ENCODE results near the gene PLPPR1.
"Not testable (repeated sequence)": the region's sequence is repeated elsewhere in the genome, so short reads cannot be mapped to it uniquely, and the experiment has no call there.

DNA sequence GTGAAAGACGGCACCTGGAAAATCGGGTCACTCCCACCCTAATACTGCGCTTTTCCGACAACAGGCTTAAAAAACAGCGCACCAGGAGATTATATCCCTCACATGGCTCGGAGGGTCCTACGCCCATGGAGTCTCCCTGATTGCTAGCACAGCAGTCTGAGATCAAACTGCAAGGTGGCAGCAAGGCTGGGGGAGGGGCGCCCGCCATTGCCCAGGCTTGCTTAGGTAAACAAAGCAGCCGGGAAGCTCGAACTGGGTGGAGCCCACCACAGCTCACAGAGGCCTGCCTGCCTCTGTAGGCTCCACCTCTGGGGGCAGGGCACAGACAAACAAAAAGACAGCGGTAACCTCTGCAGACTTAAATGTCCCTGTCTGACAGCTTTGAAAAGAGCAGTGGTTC is 262.5 kb downstream of the PLPPR1 start:
- TF ChIP-seq, protein P1, sequence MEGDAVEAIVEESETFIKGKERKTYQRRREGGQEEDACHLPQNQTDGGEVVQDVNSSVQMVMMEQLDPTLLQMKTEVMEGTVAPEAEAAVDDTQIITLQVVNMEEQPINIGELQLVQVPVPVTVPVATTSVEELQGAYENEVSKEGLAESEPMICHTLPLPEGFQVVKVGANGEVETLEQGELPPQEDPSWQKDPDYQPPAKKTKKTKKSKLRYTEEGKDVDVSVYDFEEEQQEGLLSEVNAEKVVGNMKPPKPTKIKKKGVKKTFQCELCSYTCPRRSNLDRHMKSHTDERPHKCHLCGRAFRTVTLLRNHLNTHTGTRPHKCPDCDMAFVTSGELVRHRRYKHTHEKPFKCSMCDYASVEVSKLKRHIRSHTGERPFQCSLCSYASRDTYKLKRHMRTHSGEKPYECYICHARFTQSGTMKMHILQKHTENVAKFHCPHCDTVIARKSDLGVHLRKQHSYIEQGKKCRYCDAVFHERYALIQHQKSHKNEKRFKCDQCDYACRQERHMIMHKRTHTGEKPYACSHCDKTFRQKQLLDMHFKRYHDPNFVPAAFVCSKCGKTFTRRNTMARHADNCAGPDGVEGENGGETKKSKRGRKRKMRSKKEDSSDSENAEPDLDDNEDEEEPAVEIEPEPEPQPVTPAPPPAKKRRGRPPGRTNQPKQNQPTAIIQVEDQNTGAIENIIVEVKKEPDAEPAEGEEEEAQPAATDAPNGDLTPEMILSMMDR (IDR thresholded peaks at IDR 0.05 in 2 of 3, conservative IDR thresholded peaks at IDR 0.05 in 1 of 3; ENCODE audit: borderline replicate concordance in 1 of 3, insufficient read depth in 1 of 3, low read depth in 2 of 3, low read length in 2 of 3): not testable (repeated sequence)
- TF ChIP-seq POLR2A (IDR thresholded peaks at IDR 0.05; ENCODE audit: borderline replicate concordance, extremely low read depth, insufficient read depth, insufficient read length); EGR1 (IDR thresholded peaks at IDR 0.05; ENCODE audit: low read depth); RAD21 (IDR thresholded peaks at IDR 0.05; ENCODE audit: low read depth); CEBPB (IDR thresholded peaks at IDR 0.05; ENCODE audit: low read depth): not testable (repeated sequence)
- TF ChIP-seq, protein P2, sequence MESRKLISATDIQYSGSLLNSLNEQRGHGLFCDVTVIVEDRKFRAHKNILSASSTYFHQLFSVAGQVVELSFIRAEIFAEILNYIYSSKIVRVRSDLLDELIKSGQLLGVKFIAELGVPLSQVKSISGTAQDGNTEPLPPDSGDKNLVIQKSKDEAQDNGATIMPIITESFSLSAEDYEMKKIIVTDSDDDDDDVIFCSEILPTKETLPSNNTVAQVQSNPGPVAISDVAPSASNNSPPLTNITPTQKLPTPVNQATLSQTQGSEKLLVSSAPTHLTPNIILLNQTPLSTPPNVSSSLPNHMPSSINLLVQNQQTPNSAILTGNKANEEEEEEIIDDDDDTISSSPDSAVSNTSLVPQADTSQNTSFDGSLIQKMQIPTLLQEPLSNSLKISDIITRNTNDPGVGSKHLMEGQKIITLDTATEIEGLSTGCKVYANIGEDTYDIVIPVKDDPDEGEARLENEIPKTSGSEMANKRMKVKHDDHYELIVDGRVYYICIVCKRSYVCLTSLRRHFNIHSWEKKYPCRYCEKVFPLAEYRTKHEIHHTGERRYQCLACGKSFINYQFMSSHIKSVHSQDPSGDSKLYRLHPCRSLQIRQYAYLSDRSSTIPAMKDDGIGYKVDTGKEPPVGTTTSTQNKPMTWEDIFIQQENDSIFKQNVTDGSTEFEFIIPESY (IDR thresholded peaks at IDR 0.05; ENCODE audit: extremely low read depth, insufficient replicate concordance, low read length): not testable (repeated sequence)
